ENCODE data around the gene ADO.
"Not testable (repeated sequence)": the region's sequence is repeated elsewhere in the genome, so short reads cannot be mapped to it uniquely, and the experiment has no call there.

ADO gene

GRCh38 chr10:62778125-62778524, 26.4 kb upstream of the ADO start:
- TF ChIP-seq CTCF (IDR thresholded peaks at IDR 0.05; ENCODE audit: insufficient read depth, low read depth, low read length, missing control alignments) = no peak

GRCh38 chr10:62779487-62780248, 24.9 kb upstream of the ADO start:
- no peak for TF ChIP-seq CTCF (IDR thresholded peaks at IDR 0.05; ENCODE audit: insufficient read depth, low read depth, low read length, missing control alignments)
- H3K4me3 ChIP-seq (ENCODE audit: low read depth, low read length) = no peak overlapping the region
- peak; percentile 94 for DNase-seq (ENCODE audit: low read depth)

More at GRCh38 chr10:62778125-62778524, 26.4 kb upstream of the ADO start:
- peak; percentile 51 for DNase-seq (ENCODE audit: low read depth)
- H3K4me3 ChIP-seq (ENCODE audit: low read depth, low read length) = no peak overlapping the region

- not testable (repeated sequence) for DNase-seq (ENCODE audit: low read depth); H3K4me3 ChIP-seq (ENCODE audit: low read depth, low read length)
Measured at GRCh38 chr10:62784537-62784936, 20.0 kb upstream of the ADO start.

- not testable (repeated sequence) for DNase-seq (ENCODE audit: low read depth); H3K4me3 ChIP-seq (ENCODE audit: low read depth, low read length)
Measured at GRCh38 chr10:62788285-62788684, 16.2 kb upstream of the ADO start.

GRCh38 chr10:62788861-62789467, 15.6 kb upstream of the ADO start:
- DNase-seq (ENCODE audit: low read depth) = no peak
- no peak overlapping the region for H3K4me3 ChIP-seq (ENCODE audit: low read depth, low read length)
- TF ChIP-seq CTCF (IDR thresholded peaks at IDR 0.05; ENCODE audit: insufficient read depth, low read depth, low read length, missing control alignments) = no peak

- TF ChIP-seq CTCF (IDR thresholded peaks at IDR 0.05; ENCODE audit: insufficient read depth, low read depth, low read length, missing control alignments) = no peak
- no peak for DNase-seq (ENCODE audit: low read depth)
- H3K4me3 ChIP-seq (ENCODE audit: low read depth, low read length) = no peak overlapping the region
Measured at GRCh38 chr10:62790019-62790555, 14.4 kb upstream of the ADO start.

- no peak for TF ChIP-seq CTCF (IDR thresholded peaks at IDR 0.05; ENCODE audit: insufficient read depth, low read depth, low read length, missing control alignments)
- DNase-seq (ENCODE audit: low read depth) = no peak
- H3K4me3 ChIP-seq (ENCODE audit: low read depth, low read length) = no peak overlapping the region
Measured at GRCh38 chr10:62790571-62790970, 13.9 kb upstream of the ADO start.

- no peak for DNase-seq (ENCODE audit: low read depth)
- no peak for TF ChIP-seq CTCF (IDR thresholded peaks at IDR 0.05; ENCODE audit: insufficient read depth, low read depth, low read length, missing control alignments)
- no peak overlapping the region for H3K4me3 ChIP-seq (ENCODE audit: low read depth, low read length)
Measured at GRCh38 chr10:62792261-62792660, 12.3 kb upstream of the ADO start.
